Cardiac muscle cell (in vitro differentiated cells and primary cell): ENCODE data around the gene ULBP2. TPM values are rescaled to one million over a fixed set of nuclear protein-coding genes. Genes with fewer than 3 reads are reported as not detected.

Source experiments
- DNase-seq, 2 donors: peaks; one replicate each; pipeline versions ENCODE4 v3.0.0 to v3.0.0-alpha.2; 2010 to 2017; ENCODE audit warnings: low read depth in 1 of 2, low spot score in 1 of 2
- H3K27ac ChIP-seq: fragments of 200-600 bp; sonication (generic); 2 replicates; pipeline ENCODE4 v1.5.1; 2016
- H3K27me3 ChIP-seq: fragments of 200-600 bp; sonication (generic); 2 replicates; pipeline ENCODE4 v1.6.0; 2016; ENCODE audit warnings: control low read depth
- H3K36me3 ChIP-seq: fragments of 200-600 bp; sonication (generic); 2 replicates; pipeline ENCODE4 v1.5.1; 2016; ENCODE audit warnings: control low read depth
- H3K4me1 ChIP-seq: fragments of 200-600 bp; sonication (generic); 2 replicates; pipeline ENCODE4 v1.8.1; 2017; ENCODE audit warnings: low read depth, mild to moderate bottlenecking, mixed run types
- H3K4me3 ChIP-seq: fragments of 200-600 bp; sonication (generic); 2 replicates; pipeline ENCODE4 v1.5.1; 2016; ENCODE audit warnings: mild to moderate bottlenecking
- H3K9me3 ChIP-seq: fragments of 200-600 bp; sonication (generic); 2 replicates; pipeline ENCODE4 v1.5.1; 2017; ENCODE audit warnings: low read depth, mild to moderate bottlenecking, control low read depth
- CTCF ChIP-seq: IDR thresholded peaks from 2 replicates; pipeline ENCODE4 v1.5.1; 2012; ENCODE audit warnings: low read depth, mild to moderate bottlenecking, low read length
- polyA plus RNA-seq: library from polyadenylated mRNA; unstranded; fragments of >200 nt; fragmentation: Nextera tagmentation; extraction: Ambion mirVana; gene quantifications from 2 replicates; pipeline ENCODE4 v1.2.1, GENCODE V29; 2016
- total RNA-seq: library from RNA; depleted of rRNA; stranded (reverse); fragments of >200 nt; gene quantifications from 2 replicates; pipeline ENCODE4 v1.2.3, GENCODE V29; 2016

ULBP2 gene
- total and polyA plus RNA-seq, 2 experiments from 2014 or later, result not detected

DNA sequence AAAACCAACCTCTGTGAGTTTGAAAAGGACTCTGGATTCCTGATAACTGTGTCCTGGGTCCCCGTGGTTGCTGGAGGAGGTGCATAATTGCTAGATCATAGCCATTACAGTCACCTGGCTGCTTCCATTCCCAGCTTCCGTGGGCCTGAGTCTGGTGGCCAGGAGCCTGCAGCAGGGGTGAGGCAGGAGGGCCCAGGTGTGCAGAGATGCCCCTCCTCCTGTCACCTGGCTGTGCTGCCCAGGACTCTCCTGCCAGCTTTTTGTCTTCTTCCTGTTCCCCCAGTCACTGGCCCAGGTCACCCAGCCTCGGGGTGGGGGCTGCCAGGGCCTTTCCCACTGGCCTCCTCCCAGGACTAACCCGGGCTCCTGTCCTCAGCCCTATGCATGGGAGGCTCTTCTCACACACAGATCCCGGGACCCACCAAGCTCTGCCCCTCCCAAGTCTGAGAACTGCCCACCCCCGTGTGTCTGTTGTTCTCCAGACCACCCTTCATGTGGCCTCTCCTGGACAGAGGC lies 53.5 kb downstream of the ULBP2 start:
- Histone ChIP-seq H3K36me3 (no peaks in the 10 kb centered on the region), H3K27ac (no peak overlapping the region), H3K4me3 (no peak overlapping the region), H3K27me3 (peaks cover 74% of the 10 kb centered on the region), H3K9me3 (no peaks in the 10 kb centered on the region), H3K4me1 (no peaks in the 10 kb centered on the region)
- TF ChIP-seq CTCF, result no peak
- no peak for DNase-seq

DNA sequence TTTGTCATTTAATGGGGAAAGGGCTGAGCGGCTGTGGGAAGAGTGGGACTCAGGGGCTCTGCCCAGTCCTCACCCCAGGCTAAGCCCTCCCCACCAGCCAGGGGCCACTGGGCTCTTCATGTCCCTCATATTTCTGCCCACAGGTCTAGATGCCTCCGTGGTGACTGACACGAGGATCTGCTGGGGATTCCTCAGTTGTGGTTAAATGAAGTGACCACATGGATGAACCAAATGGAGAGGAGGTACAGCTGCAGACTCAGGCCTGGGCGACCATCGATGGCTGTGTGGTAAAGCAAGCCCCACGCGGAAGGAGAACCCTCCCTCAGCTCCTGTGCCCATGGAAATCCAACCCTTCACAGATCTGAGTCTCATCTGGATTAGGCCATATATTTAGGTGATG lies 54.2 kb downstream of the ULBP2 start:
- no peak for DNase-seq
- peaks cover 67% of the 10 kb centered on the region for H3K27me3 ChIP-seq
- no peak overlapping the region for H3K4me3 ChIP-seq
- H3K9me3 ChIP-seq, result no peaks in the 10 kb centered on the region
- no peaks in the 10 kb centered on the region for H3K4me1 ChIP-seq
- H3K36me3 ChIP-seq, result no peaks in the 10 kb centered on the region
- TF ChIP-seq CTCF, result no peak
- H3K27ac ChIP-seq, result no peak overlapping the region

Other genes starting within 250 kb of the ULBP2 start
- gene LATS1, start 223.9 kb upstream of the ULBP2 start, total RNA-seq, result 9.9 and 13.2 TPM in 2 replicates
- 7.2 and 11.3 TPM in 2 replicates for gene LATS1, start 223.9 kb upstream of the ULBP2 start, polyA plus RNA-seq
- 35.7 and 55.8 TPM in 2 replicates for gene NUP43, start 195.5 kb upstream of the ULBP2 start, total RNA-seq
- 14.1 and 15.7 TPM in 2 replicates for gene NUP43, start 195.5 kb upstream of the ULBP2 start, polyA plus RNA-seq
- gene PCMT1, start 192.3 kb upstream of the ULBP2 start, total RNA-seq, result 137 and 197 TPM in 2 replicates
- 178 and 189 TPM in 2 replicates for gene PCMT1, start 192.3 kb upstream of the ULBP2 start, polyA plus RNA-seq
- 11.3 and 11.9 TPM in 2 replicates for gene LRP11, start 77.7 kb upstream of the ULBP2 start, total RNA-seq
- 10.8 and 17.7 TPM in 2 replicates for gene LRP11, start 77.7 kb upstream of the ULBP2 start, polyA plus RNA-seq
- gene RAET1E, start 43.9 kb upstream of the ULBP2 start, total RNA-seq, result not detected in 2 replicates
- gene RAET1E, start 43.9 kb upstream of the ULBP2 start, polyA plus RNA-seq, result not detected in 2 replicates
- gene RAET1G, start 18.9 kb upstream of the ULBP2 start, total RNA-seq, result not detected in 2 replicates
- gene RAET1G, start 18.9 kb upstream of the ULBP2 start, polyA plus RNA-seq, result not detected in 2 replicates
- 0.04 TPM in 1 of 2 replicates, not detected in the other for gene ULBP1, start 21.9 kb downstream of the ULBP2 start, total RNA-seq
- not detected in 2 replicates for gene ULBP1, start 21.9 kb downstream of the ULBP2 start, polyA plus RNA-seq
- not detected in 2 replicates for gene RAET1L, start 83.5 kb downstream of the ULBP2 start, total RNA-seq
- gene RAET1L, start 83.5 kb downstream of the ULBP2 start, polyA plus RNA-seq, result not detected in 2 replicates
- gene ULBP3, start 127.1 kb downstream of the ULBP2 start, total RNA-seq, result 11.1 and 12.8 TPM in 2 replicates
- gene ULBP3, start 127.1 kb downstream of the ULBP2 start, polyA plus RNA-seq, result 3.4 and 5.8 TPM in 2 replicates
- gene PPP1R14C, start 201.0 kb downstream of the ULBP2 start, total RNA-seq, result 104 and 106 TPM in 2 replicates
- gene PPP1R14C, start 201.0 kb downstream of the ULBP2 start, polyA plus RNA-seq, result 190 and 273 TPM in 2 replicates